Loucy (cell line): ENCODE measurements around the gene FBXO9.

Experiments used
- H2AFZ ChIP-seq: fragments of 200-600 bp; sonication (generic); 2 replicates; pipeline ENCODE4 v1.6.0; 2016; ENCODE audit warnings: antibody characterized with exemption, mild to moderate bottlenecking, low read length, moderate library complexity
- H3F3A ChIP-seq: fragments of 200-600 bp; 2 replicates; pipeline ENCODE4 v1.6.0; 2016; ENCODE audit warnings: antibody characterized with exemption, low read depth, mild to moderate bottlenecking
- H3K27me3 ChIP-seq: fragments of 200-600 bp; sonication (generic); 2 replicates; pipeline ENCODE4 v1.6.1; 2014; ENCODE audit warnings: low read length, mild to moderate bottlenecking; ENCODE audit not compliant: insufficient read depth, poor library complexity, severe bottlenecking
- H3K36me3 ChIP-seq: fragments of 200-600 bp; sonication (generic); 2 replicates; pipeline ENCODE4 v1.6.1; 2016; ENCODE audit warnings: low read length; ENCODE audit not compliant: insufficient read depth
- H3K4me1 ChIP-seq: fragments of 200-600 bp; sonication (generic); 2 replicates; pipeline ENCODE4 v1.5.1; 2014; ENCODE audit warnings: low read length, mild to moderate bottlenecking; ENCODE audit not compliant: insufficient read depth, poor library complexity, severe bottlenecking
- H3K4me2 ChIP-seq: fragments of 200-600 bp; sonication (generic); 2 replicates; pipeline ENCODE4 v1.6.0; 2014; ENCODE audit warnings: antibody characterized with exemption, low read length, low read depth, mild to moderate bottlenecking; ENCODE audit not compliant: poor library complexity, severe bottlenecking
- H3K4me3 ChIP-seq: fragments of 200-600 bp; sonication (generic); 2 replicates; pipeline ENCODE4 v1.5.1; 2014; ENCODE audit warnings: low read length, mild to moderate bottlenecking, mixed read lengths; ENCODE audit not compliant: poor library complexity, severe bottlenecking
- H3K79me2 ChIP-seq: fragments of 200-600 bp; sonication (generic); 2 replicates; pipeline ENCODE4 v1.6.1; 2014; ENCODE audit warnings: low read length; ENCODE audit not compliant: insufficient read depth
- H3K9ac ChIP-seq: fragments of 200-600 bp; sonication (generic); 2 replicates; pipeline ENCODE4 v1.6.0; 2014; ENCODE audit warnings: mild to moderate bottlenecking, low read depth, low read length, moderate library complexity; ENCODE audit not compliant: poor library complexity, severe bottlenecking
- H3K9me2 ChIP-seq: fragments of 200-600 bp; sonication (generic); replicated peaks from 2 replicates; pipeline ENCODE4 v1.6.1; 2016; ENCODE audit warnings: low read depth, low read length, mixed read lengths
- H3K9me3 ChIP-seq: fragments of 200-600 bp; sonication (generic); 2 replicates; pipeline ENCODE4 v1.6.1; 2014; ENCODE audit warnings: mild to moderate bottlenecking, antibody characterized with exemption, low read length, low read depth; ENCODE audit not compliant: insufficient read depth
- H4K20me1 ChIP-seq: fragments of 200-600 bp; sonication (generic); 2 replicates; pipeline ENCODE4 v1.6.0; 2014; ENCODE audit warnings: antibody characterized with exemption, low read length, mild to moderate bottlenecking; ENCODE audit not compliant: insufficient read depth, poor library complexity, severe bottlenecking
- EZH2phosphoT487 ChIP-seq: fragments of 200-600 bp; IDR thresholded peaks from 2 replicates; pipeline ENCODE4 v1.6.1; 2018; ENCODE audit warnings: antibody characterized with exemption, mild to moderate bottlenecking, moderate library complexity, borderline replicate concordance
- TF ChIP-seq, protein P1 (sequence below): fragments of 200-600 bp; sonication (generic); conservative IDR thresholded peaks from 2 replicates; pipeline ENCODE4 v1.5.1; 2014; ENCODE audit warnings: mild to moderate bottlenecking, antibody characterized with exemption, low read length

Gene FBXO9

DNA sequence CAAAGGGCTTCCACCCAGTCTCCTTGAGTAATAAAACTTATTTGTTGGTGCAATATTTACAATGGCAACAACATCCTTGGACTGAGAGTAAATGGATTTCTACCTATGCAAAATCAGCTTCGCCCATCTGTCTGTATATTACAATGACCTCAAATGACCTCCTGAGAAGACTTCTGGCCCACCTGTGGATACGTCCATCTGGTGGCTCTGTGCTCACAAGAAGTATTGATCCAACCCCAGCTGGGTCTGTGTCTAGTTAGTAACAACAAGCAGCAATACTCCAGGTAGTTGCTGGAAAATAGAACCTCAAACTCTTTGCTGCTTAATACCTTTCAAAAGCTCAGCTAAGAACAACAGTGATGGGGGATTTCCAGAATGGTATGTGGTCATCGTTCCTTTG, 35.4 kb upstream of the FBXO9 start:
- no peaks in the 10 kb centered on the region for H4K20me1 ChIP-seq
- no peaks in the 10 kb centered on the region for H3K79me2 ChIP-seq
- no peaks in the 10 kb centered on the region for H3K9me3 ChIP-seq
- H3K4me1 ChIP-seq, result no peaks in the 10 kb centered on the region
- no peaks in the 10 kb centered on the region for H3F3A ChIP-seq
- H3K4me3 ChIP-seq, result no peak overlapping the region
- H3K36me3 ChIP-seq, result peaks cover 39% of the 10 kb centered on the region
- H3K4me2 ChIP-seq, result no peak overlapping the region
- no peak overlapping the region for H2AFZ ChIP-seq
- TF ChIP-seq, protein P1, sequence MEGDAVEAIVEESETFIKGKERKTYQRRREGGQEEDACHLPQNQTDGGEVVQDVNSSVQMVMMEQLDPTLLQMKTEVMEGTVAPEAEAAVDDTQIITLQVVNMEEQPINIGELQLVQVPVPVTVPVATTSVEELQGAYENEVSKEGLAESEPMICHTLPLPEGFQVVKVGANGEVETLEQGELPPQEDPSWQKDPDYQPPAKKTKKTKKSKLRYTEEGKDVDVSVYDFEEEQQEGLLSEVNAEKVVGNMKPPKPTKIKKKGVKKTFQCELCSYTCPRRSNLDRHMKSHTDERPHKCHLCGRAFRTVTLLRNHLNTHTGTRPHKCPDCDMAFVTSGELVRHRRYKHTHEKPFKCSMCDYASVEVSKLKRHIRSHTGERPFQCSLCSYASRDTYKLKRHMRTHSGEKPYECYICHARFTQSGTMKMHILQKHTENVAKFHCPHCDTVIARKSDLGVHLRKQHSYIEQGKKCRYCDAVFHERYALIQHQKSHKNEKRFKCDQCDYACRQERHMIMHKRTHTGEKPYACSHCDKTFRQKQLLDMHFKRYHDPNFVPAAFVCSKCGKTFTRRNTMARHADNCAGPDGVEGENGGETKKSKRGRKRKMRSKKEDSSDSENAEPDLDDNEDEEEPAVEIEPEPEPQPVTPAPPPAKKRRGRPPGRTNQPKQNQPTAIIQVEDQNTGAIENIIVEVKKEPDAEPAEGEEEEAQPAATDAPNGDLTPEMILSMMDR, result no peak
- TF ChIP-seq EZH2phosphoT487, result no peak
- no peaks in the 10 kb centered on the region for H3K27me3 ChIP-seq
- H3K9ac ChIP-seq, result no peak overlapping the region
- H3K9me2 ChIP-seq, result no peaks in the 10 kb centered on the region

DNA sequence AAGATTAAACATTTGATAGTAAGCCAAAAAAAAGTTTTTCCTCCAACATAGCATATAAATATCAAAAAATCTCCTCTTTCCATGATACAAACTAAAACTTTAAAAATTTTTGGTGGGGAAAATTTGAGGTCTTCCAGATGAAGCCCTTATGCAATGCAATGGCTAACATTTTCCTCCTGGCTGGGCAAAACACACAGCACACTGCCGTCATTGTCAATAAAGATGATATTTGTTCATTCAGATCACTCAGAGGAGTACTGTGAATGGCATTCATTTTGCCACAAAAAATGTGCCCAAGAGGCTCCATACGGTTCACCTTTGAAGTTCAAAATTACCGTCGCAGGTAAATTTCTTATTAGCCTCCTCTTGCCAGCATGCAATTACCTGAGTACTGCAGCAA, 33.9 kb upstream of the FBXO9 start:
- H2AFZ ChIP-seq, result no peak overlapping the region
- TF ChIP-seq, protein P1, result no peak
- TF ChIP-seq EZH2phosphoT487, result no peak
- H4K20me1 ChIP-seq, result no peaks in the 10 kb centered on the region
- H3K79me2 ChIP-seq, result no peaks in the 10 kb centered on the region
- no peaks in the 10 kb centered on the region for H3K9me2 ChIP-seq
- no peak overlapping the region for H3K4me3 ChIP-seq
- no peaks in the 10 kb centered on the region for H3K9me3 ChIP-seq
- no peaks in the 10 kb centered on the region for H3F3A ChIP-seq
- H3K27me3 ChIP-seq, result no peaks in the 10 kb centered on the region
- H3K4me2 ChIP-seq, result no peak overlapping the region
- H3K9ac ChIP-seq, result no peak overlapping the region
- no peaks in the 10 kb centered on the region for H3K4me1 ChIP-seq
- peaks cover 39% of the 10 kb centered on the region for H3K36me3 ChIP-seq

DNA sequence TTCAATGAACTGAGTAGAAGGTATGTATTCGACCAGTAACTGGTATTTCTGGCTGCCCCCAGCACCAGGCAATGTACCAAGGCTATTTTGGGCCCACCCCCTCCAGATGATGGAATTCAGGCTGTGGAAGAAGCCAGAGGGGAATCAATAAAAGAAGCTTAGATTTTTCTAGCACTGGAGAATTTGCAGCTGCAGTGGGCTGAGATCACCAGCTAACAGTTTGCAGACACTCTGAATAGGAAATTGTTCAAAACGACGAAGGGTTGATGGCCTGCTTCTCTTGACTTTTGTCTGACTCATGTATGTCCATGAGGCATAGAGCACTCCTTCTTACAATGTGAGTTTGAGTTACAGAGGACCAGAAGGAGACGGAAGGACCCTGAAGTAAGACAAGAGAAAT, 32.4 kb upstream of the FBXO9 start:
- Histone ChIP-seq H3K79me2 (no peaks in the 10 kb centered on the region), H4K20me1 (no peaks in the 10 kb centered on the region), H3K36me3 (peaks cover 39% of the 10 kb centered on the region), H3K4me3 (no peak overlapping the region), H3K27me3 (no peaks in the 10 kb centered on the region), H3K9me2 (no peaks in the 10 kb centered on the region), H3K9me3 (no peaks in the 10 kb centered on the region), H3K4me1 (no peaks in the 10 kb centered on the region), H3F3A (no peaks in the 10 kb centered on the region), H3K9ac (no peak overlapping the region), H3K4me2 (no peak overlapping the region), H2AFZ (no peak overlapping the region)
- TF ChIP-seq, protein P1, result no peak
- TF ChIP-seq EZH2phosphoT487, result no peak
